Activated naive CD4-positive, alpha-beta T cell treated with anti-CD3 and anti-CD28 coated beads, Interleukin-2, amount 50 U/mL, for 24 hours (primary cell): ENCODE results near the gene PNPLA2.

Source experiments
- H3K27ac Mint-ChIP-seq: one replicate; pipeline ENCODE4 v1.8.0; 2021; ENCODE audit warnings: mild to moderate bottlenecking, mixed read lengths
- H3K27me3 Mint-ChIP-seq: one replicate; pipeline ENCODE4 v1.8.0; 2021; ENCODE audit warnings: mixed read lengths
- H3K36me3 Mint-ChIP-seq: one replicate; pipeline ENCODE4 v1.8.0; 2021; ENCODE audit warnings: mixed read lengths
- H3K4me1 Mint-ChIP-seq: one replicate; pipeline ENCODE4 v1.8.0; 2021; ENCODE audit warnings: mixed read lengths
- H3K4me3 Mint-ChIP-seq: one replicate; pipeline ENCODE4 v1.8.0; 2021; ENCODE audit warnings: mild to moderate bottlenecking, mixed read lengths
- H3K9me3 Mint-ChIP-seq: one replicate; pipeline ENCODE4 v1.8.0; 2021; ENCODE audit warnings: mixed read lengths

PNPLA2 gene

GRCh38 chr11:819129-819931 is 616 bp downstream of the PNPLA2 start:
- Mint-ChIP-seq H3K9me3 (no peaks in the 10 kb centered on the region), H3K36me3 (no peaks in the 10 kb centered on the region), H3K4me3 (peak overlapping the region; percentile 86), H3K27me3 (no peaks in the 10 kb centered on the region), H3K4me1 (peaks cover 4% of the 10 kb centered on the region), H3K27ac (no peak overlapping the region)

DNA sequence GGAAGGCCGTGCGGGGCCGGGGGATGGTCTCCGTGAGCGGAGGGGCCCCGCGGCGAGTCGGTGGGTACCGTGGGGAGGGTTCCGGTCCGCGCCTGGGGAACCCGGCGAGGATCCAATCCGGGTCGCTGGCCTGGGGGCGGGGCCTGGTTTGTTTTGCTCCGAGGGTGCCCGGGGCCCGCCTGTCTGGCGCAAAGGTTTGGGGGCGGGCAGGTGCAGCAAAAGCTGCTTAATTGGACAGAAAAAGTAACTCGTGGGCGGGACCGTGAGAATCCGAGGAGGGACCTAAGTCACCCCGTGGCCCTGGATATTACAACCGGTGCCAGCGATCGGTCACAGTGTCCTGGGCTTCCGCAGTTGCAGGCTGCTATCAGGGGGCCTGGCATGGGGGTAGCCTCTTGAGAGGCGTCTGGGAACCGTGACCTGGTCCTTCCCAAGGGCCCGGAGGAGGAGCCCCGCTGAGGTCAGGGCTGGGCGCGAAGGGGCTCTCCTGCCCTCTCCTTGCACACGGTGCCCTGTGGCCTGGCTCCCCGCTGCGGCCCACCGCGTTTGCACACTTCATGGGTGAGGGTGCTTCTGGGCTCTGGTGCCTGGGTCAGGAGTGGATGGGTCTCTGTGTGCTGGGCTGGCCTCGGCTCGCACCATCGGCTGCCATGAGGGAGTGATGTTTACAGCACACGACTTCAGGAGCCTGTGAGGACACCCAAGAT is 1.4 kb downstream of the PNPLA2 start:
- Mint-ChIP-seq H3K9me3 (no peaks in the 10 kb centered on the region), H3K27ac (peak overlapping the region; percentile 76)

DNA sequence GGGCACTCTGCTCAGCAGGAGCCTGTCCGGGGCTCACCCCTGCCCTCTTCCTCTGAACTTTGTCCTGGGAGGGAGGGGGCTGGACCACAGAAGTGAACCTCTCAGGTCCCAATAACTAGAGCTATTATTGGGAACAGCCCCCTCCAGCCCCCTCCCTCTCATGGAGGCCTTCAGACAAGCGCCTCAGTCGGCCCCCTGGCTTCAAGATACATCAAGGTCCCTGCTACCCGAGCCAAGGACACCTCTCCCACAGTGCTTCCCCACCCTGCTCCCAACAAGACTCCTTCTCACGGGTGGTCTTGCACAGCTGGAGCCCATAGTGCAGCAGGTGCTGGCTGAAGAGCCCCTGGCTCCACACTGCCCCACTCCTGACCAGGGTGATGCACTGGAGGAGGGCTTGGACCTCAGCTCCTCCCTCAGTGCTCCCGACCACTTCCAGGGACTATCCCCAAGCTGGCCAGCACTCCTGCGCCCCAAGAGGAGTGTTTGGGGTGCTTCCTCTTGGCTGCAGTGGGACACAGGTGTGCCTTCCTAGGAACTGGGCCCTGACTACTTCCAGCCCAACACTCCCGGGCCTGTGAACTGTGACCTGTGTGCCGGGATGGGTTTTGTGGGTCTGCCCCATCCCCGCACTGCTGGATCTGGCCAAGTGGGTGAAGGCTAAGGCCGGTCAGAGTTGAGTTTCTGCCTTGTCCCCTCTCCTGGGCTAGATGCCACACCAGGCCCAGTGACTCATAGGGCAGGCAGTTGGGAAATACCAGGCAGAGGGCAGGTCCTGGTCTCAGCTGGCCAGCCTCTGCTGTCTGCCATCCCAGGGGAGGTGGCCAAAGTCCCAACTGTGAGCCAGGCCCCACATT is 2.2 kb downstream of the PNPLA2 start:
- Mint-ChIP-seq H3K36me3 (no peaks in the 10 kb centered on the region), H3K4me3 (peak overlapping the region; percentile 86), H3K27ac (no peak overlapping the region), H3K9me3 (no peaks in the 10 kb centered on the region), H3K27me3 (no peaks in the 10 kb centered on the region), H3K4me1 (peaks cover 4% of the 10 kb centered on the region)

More for the DNA sequence above, 1.4 kb downstream of the PNPLA2 start:
- H3K36me3 Mint-ChIP-seq = no peaks in the 10 kb centered on the region
- peaks cover 4% of the 10 kb centered on the region for H3K4me1 Mint-ChIP-seq
- H3K4me3 Mint-ChIP-seq = peak overlapping the region; percentile 86
- H3K27me3 Mint-ChIP-seq = no peaks in the 10 kb centered on the region

DNA sequence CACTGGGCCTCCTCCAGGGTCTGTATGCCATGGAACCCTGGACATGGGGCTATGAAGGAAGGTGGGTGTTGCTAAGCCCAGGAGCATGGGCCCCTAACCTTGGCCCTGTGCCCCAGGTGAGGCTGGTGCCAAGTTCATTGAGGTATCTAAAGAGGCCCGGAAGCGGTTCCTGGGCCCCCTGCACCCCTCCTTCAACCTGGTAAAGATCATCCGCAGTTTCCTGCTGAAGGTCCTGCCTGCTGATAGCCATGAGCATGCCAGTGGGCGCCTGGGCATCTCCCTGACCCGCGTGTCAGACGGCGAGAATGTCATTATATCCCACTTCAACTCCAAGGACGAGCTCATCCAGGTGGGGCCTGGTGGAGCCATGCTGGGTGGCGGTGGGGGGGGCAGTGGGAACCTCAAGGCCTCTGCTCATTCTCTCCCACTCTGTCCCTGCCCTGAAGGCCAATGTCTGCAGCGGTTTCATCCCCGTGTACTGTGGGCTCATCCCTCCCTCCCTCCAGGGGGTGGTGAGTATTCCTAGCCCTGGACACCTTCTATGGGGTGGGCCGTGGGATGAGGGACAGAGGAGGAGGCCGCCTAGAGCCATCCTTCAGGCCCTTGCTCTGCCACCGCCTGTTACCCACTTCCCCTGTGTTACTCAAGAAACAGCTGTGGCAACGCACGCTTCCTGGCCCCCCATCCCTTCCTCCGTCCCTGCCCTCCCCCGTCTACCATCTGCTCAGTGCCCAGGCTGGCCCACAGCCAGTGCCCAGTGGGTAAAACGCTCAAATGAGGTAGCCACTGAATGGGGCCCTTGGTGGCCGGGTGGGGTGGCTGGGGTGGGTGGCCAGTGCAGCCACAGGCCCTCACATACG is 3.0 kb downstream of the PNPLA2 start:
- Mint-ChIP-seq H3K27ac (no peak overlapping the region), H3K4me3 (peak overlapping the region; percentile 30), H3K36me3 (no peaks in the 10 kb centered on the region), H3K27me3 (no peaks in the 10 kb centered on the region), H3K4me1 (peaks cover 8% of the 10 kb centered on the region), H3K9me3 (no peaks in the 10 kb centered on the region)

GRCh38 chr11:823441-824291 is 5.0 kb downstream of the PNPLA2 start:
- Mint-ChIP-seq H3K4me3 (no peak overlapping the region), H3K27me3 (peaks cover 6% of the 10 kb centered on the region), H3K36me3 (no peaks in the 10 kb centered on the region), H3K4me1 (peaks cover 17% of the 10 kb centered on the region), H3K27ac (no peak overlapping the region), H3K9me3 (no peaks in the 10 kb centered on the region)

DNA sequence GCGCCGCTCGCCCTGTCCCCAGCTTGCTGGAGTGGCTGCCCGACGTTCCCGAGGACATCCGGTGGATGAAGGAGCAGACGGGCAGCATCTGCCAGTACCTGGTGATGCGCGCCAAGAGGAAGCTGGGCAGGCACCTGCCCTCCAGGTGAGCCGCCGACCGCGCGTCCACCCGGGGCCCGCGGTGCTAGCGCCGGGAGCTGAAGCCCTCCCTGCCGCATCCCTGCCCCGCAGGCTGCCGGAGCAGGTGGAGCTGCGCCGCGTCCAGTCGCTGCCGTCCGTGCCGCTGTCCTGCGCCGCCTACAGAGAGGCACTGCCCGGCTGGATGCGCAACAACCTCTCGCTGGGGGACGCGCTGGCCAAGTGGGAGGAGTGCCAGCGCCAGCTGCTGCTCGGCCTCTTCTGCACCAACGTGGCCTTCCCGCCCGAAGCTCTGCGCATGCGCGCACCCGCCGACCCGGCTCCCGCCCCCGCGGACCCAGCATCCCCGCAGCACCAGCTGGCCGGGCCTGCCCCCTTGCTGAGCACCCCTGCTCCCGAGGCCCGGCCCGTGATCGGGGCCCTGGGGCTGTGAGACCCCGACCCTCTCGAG is 5.7 kb downstream of the PNPLA2 start:
- no peaks in the 10 kb centered on the region for H3K9me3 Mint-ChIP-seq
- peaks cover 23% of the 10 kb centered on the region for H3K4me1 Mint-ChIP-seq
- H3K4me3 Mint-ChIP-seq = no peak overlapping the region
- peaks cover 9% of the 10 kb centered on the region for H3K27me3 Mint-ChIP-seq
- H3K27ac Mint-ChIP-seq = no peak overlapping the region
- H3K36me3 Mint-ChIP-seq = no peaks in the 10 kb centered on the region

DNA sequence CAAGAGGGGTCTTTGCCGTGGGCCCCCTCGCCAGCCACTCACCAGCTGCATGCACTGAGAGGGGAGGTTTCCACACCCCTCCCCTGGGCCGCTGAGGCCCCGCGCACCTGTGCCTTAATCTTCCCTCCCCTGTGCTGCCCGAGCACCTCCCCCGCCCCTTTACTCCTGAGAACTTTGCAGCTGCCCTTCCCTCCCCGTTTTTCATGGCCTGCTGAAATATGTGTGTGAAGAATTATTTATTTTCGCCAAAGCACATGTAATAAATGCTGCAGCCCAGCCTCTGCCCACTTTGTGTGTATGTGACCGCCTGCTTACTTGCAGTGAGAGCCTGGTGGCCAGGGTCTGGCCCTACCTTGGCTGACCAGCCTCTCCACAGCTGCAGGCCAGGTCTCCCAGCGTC is 6.2 kb downstream of the PNPLA2 start:
- peaks cover 28% of the 10 kb centered on the region for H3K4me1 Mint-ChIP-seq
- H3K36me3 Mint-ChIP-seq = no peaks in the 10 kb centered on the region
- H3K27ac Mint-ChIP-seq = no peak overlapping the region
- H3K4me3 Mint-ChIP-seq = no peak overlapping the region
- no peaks in the 10 kb centered on the region for H3K9me3 Mint-ChIP-seq
- peaks cover 9% of the 10 kb centered on the region for H3K27me3 Mint-ChIP-seq

DNA sequence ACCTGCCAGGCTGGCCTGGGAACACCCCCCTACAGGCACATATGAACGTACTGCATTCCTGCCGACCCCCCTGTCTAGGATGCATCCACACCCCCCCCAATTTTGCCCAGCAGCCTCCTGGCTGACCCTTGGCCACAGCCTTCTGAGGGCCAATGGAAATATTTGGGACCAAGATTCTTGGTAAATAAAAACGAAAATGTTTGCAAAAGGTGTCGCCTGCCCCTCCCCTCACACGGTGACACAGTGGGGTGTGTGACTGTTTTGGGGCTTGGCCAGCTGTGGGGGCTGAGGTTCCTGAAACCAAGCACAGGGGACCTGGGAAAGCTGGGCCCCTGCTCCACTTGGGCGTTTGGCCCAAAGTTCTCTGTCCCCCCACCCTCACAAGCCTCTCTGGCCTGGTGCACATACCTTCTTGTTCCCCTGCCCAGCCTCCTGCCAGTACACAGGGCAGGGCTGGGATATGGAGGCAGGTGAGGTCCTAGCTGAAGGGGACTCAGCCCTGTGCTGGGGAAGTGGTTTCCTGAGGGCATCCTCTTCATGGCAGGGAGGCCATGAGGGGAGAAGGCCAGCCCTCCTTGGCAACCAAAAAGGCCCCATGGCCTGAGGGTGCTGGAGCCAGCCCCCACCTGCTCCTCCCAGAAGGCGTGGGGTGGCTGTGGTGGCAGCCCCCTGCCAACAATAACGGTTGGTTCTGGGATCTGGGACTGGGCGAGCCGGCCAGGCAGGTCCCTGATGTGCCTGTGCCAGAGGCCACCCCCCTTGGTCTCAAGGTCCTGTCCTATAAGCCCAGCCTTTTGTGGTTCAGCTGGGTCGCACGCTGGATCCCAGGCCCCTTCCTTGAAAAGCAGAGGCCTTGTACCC is 6.9 kb downstream of the PNPLA2 start:
- H3K27ac Mint-ChIP-seq = no peak overlapping the region
- no peaks in the 10 kb centered on the region for H3K36me3 Mint-ChIP-seq
- H3K4me1 Mint-ChIP-seq = peaks cover 28% of the 10 kb centered on the region
- no peak overlapping the region for H3K4me3 Mint-ChIP-seq
- H3K27me3 Mint-ChIP-seq = peaks cover 9% of the 10 kb centered on the region
- no peaks in the 10 kb centered on the region for H3K9me3 Mint-ChIP-seq

DNA sequence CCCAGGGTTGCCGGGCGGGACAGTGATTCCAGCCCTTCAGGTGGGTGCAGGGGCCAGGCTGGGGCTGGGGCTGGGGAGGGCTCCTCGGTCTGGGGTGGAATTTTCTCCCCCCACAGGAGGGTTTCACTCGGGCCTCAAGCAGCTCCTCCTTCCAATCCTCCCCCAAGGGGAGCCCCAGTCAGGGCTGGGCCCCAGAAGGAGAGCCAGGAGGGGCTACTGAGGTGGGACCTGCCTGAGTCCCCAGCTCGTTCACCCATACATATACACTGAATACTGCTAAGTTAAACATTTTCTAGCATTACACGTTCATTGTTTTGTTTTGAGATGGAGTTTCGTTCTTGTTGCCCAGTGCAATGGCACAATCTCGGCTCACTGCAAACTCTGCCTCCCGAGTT is 7.5 kb downstream of the PNPLA2 start:
- Mint-ChIP-seq H3K9me3 (no peaks in the 10 kb centered on the region), H3K4me3 (peak overlapping the region; percentile 72), H3K27me3 (peaks cover 9% of the 10 kb centered on the region), H3K4me1 (peaks cover 25% of the 10 kb centered on the region), H3K27ac (no peak overlapping the region), H3K36me3 (no peaks in the 10 kb centered on the region)

- Mint-ChIP-seq H3K27ac (no peak overlapping the region), H3K36me3 (no peaks in the 10 kb centered on the region), H3K4me1 (peaks cover 31% of the 10 kb centered on the region), H3K9me3 (no peaks in the 10 kb centered on the region), H3K4me3 (peak overlapping the region; percentile 72), H3K27me3 (peaks cover 10% of the 10 kb centered on the region)
These were observed 8.1 kb downstream of the PNPLA2 start for GRCh38 chr11:826836-827145.

DNA sequence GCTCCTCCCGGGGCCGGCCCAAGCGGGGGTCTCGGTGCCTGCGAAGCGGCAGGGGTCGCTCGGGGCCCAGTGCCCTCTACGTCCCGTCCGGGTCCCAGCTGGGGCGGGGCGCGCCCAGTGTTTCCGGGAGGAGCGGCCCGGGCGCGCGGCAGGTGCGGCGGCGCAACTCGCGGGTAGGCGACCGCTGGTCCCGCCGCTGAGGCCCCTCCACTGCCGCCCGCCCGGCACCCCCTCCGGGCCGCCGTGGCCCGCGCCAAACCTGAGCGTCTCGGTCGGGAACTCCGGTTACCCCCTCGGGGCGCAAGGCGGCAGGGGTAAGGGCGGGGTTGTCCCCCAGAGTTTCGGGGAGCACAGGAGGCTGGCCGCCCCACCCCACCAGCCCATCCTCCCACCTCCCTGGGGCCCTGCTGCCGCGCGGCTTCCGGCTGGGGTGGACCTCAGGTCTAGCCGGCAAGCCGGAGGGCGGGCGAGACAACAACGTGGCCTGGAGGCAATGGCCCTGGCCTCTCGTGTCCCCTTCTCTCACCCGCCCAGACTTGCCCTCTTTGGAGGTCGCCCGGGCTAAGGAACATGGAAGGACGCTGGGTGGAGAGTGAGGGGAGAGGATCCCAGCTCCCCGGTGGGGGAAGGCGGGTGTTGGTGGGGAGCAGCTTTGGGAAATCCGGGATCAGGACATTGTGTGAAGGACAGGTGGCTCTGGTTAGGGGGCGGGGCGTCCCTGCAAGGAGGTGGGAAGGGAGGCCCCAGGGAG is 8.6 kb downstream of the PNPLA2 start:
- Mint-ChIP-seq H3K27me3 (peaks cover 10% of the 10 kb centered on the region), H3K4me1 (peaks cover 32% of the 10 kb centered on the region), H3K36me3 (no peaks in the 10 kb centered on the region), H3K4me3 (peak overlapping the region; percentile 65), H3K9me3 (no peaks in the 10 kb centered on the region), H3K27ac (peak overlapping the region; percentile 6)

DNA sequence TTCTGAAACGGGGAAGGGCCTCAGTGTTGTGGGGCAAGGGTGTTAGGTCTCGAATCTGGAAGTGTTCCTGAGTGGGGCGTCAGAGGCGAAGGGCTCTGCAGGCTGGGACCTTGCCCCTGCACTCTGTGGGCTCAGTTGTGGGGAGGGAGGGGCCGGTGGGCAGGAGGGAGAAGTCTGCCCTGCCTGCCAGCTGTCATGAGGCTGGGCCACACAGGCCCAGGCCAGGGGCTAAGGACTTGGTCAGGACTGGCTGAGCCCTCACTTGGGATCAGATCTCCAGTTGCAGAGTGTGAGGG is 9.1 kb downstream of the PNPLA2 start, which contains the start of gene CRACR2B:
Gene CRACR2B (plus strand): TSS at position 23 of the 296 bp plus-strand sequence. CDS start 689 bp downstream, outside the sequence.
- Mint-ChIP-seq H3K27me3 (peaks cover 10% of the 10 kb centered on the region), H3K27ac (peak within 1 kb of the TSS; percentile 6), H3K36me3 (no peaks in the 10 kb centered on the region), H3K4me1 (peaks cover 32% of the 10 kb centered on the region), H3K4me3 (peak within 1 kb of the TSS; percentile 65), H3K9me3 (no peaks in the 10 kb centered on the region)
